ENCODE data around the gene TMOD2.

TMOD2 gene

DNA sequence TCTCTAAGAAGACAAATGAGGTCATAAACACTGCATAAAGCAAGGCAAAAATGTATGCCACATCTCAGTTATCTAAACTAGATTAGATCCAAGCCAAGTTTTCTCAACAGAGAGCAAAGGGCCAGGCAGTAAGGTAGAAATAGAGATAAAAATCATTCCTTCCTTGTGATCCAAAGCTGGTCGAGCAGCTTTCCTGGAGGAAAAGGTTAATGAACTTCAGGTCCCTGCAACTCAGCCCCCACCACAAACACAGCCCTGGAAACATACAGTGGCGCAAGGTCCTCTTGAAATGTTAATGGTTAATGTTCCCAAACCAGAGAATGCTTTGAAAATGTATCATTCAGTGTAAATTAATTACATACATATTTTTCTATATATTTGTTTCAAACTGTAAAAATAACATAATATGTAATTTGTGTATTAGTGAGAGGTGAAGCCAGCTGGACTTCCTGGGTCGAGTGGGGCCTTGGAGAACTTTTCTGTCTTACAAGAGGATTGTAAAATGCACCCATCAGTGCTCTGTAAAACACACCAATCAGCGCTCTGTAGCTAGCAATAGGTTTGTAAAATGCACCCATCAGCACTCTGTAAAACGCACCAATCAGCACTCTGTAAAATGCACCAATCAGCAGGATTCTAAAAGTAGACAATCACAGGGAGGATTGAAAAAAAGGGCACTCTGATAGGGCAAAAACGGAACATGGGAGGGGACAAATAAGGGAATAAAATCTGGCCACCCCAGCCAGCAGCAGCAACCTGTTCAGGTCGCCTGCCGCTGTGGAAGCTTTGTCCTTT, 31.0 kb upstream of the TMOD2 start:
- Histone ChIP-seq H3K27me3 (ENCODE audit: control insufficient read depth, insufficient read depth, low read length) (no peaks in the 10 kb centered on the region), H3K9me3 (ENCODE audit: control insufficient read depth, insufficient read depth, low read depth, low read length) (no peaks in the 10 kb centered on the region), H3K36me3 (ENCODE audit: control insufficient read depth, insufficient read depth, low read length) (peaks cover 2% of the 10 kb centered on the region; the same call in 1 of the 2 replicates), H3K27ac (ENCODE audit: low read depth, low read length) (no peak overlapping the region), H3K4me1 (ENCODE audit: control insufficient read depth, insufficient read depth, low read length) (peaks cover 10% of the 10 kb centered on the region), H3K4me3 (ENCODE audit: low read depth, low read length) (no peak overlapping the region), H3K9ac (ENCODE audit: low read length) (no peak overlapping the region)

DNA sequence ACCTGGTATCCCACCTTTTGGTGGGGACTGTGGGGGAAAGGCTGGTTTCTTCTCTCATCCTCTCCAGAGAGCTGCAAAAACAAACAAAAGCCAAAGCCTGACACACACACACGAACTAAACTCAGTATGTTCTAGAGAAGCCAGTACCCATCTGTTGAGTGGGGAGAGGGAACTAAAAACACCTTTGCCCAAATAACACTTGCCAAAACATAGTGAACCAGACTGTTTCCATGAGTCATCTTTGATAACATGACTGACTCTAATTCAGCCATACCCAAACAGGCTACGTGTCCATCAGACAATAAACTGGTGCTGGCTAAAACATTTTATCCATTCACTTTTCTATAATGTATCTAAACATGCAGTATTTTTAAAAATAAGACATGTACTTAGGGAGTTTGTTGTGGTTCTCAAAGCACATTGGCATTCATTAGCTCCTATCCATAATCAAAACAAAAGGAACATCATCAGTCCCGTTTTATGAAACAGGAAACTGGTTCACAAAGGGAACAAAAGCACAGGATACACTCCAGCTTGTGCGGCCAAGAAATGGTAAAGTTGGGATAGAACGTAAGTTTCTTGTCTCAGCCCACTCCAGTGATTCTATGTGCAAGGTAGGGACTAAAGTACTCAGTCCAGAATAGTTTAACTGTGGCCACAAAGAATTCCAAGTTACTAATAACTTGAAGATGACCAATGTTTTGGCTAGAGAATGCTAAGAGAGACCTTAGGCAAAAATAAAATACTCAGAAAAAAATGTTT, 30.0 kb upstream of the TMOD2 start:
- Histone ChIP-seq H3K36me3 (ENCODE audit: control insufficient read depth, insufficient read depth, low read length) (peaks cover 2% of the 10 kb centered on the region; the same call in 1 of the 2 replicates), H3K9me3 (ENCODE audit: control insufficient read depth, insufficient read depth, low read depth, low read length) (no peaks in the 10 kb centered on the region), H3K4me1 (ENCODE audit: control insufficient read depth, insufficient read depth, low read length) (peaks cover 18% of the 10 kb centered on the region), H3K27me3 (ENCODE audit: control insufficient read depth, insufficient read depth, low read length) (no peaks in the 10 kb centered on the region), H3K27ac (ENCODE audit: low read depth, low read length) (no peak overlapping the region), H3K4me3 (ENCODE audit: low read depth, low read length) (no peak overlapping the region), H3K9ac (ENCODE audit: low read length) (no peak overlapping the region)

DNA sequence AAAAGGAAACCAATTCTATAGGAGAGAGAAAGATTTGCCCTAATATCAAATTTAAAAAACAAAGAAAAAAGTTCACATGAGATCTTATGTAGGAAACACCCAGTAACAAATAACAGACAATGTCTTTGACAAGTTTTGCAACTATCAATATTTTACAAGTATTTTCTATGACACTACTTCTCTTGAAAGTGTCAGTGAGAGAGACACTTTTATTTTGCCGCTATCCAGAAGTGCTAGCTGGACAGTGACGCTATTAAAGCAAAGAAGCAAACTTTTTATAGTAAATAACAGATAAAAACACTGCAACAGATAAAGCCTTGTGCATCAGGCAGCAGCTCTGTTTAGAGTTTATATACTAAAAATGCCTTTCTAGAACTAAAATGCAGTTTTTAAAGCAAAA, 27.2 kb upstream of the TMOD2 start:
- Histone ChIP-seq H3K36me3 (ENCODE audit: control insufficient read depth, insufficient read depth, low read length) (no peaks in the 10 kb centered on the region), H3K4me3 (ENCODE audit: low read depth, low read length) (no peak overlapping the region), H3K9ac (ENCODE audit: low read length) (no peak overlapping the region), H3K9me3 (ENCODE audit: control insufficient read depth, insufficient read depth, low read depth, low read length) (no peaks in the 10 kb centered on the region), H3K4me1 (ENCODE audit: control insufficient read depth, insufficient read depth, low read length) (peaks cover 33% of the 10 kb centered on the region), H3K27ac (ENCODE audit: low read depth, low read length) (no peak overlapping the region), H3K27me3 (ENCODE audit: control insufficient read depth, insufficient read depth, low read length) (no peaks in the 10 kb centered on the region)

GRCh38 chr15:51724673-51725072, 26.7 kb upstream of the TMOD2 start:
- H3K36me3 ChIP-seq (ENCODE audit: control insufficient read depth, insufficient read depth, low read length): no peaks in the 10 kb centered on the region
- H3K9me3 ChIP-seq (ENCODE audit: control insufficient read depth, insufficient read depth, low read depth, low read length): no peaks in the 10 kb centered on the region
- H3K27ac ChIP-seq (ENCODE audit: low read depth, low read length): no peak overlapping the region
- peaks cover 33% of the 10 kb centered on the region for H3K4me1 ChIP-seq (ENCODE audit: control insufficient read depth, insufficient read depth, low read length)
- H3K9ac ChIP-seq (ENCODE audit: low read length): no peak overlapping the region
- no peak overlapping the region for H3K4me3 ChIP-seq (ENCODE audit: low read depth, low read length)
- no peaks in the 10 kb centered on the region for H3K27me3 ChIP-seq (ENCODE audit: control insufficient read depth, insufficient read depth, low read length)

DNA sequence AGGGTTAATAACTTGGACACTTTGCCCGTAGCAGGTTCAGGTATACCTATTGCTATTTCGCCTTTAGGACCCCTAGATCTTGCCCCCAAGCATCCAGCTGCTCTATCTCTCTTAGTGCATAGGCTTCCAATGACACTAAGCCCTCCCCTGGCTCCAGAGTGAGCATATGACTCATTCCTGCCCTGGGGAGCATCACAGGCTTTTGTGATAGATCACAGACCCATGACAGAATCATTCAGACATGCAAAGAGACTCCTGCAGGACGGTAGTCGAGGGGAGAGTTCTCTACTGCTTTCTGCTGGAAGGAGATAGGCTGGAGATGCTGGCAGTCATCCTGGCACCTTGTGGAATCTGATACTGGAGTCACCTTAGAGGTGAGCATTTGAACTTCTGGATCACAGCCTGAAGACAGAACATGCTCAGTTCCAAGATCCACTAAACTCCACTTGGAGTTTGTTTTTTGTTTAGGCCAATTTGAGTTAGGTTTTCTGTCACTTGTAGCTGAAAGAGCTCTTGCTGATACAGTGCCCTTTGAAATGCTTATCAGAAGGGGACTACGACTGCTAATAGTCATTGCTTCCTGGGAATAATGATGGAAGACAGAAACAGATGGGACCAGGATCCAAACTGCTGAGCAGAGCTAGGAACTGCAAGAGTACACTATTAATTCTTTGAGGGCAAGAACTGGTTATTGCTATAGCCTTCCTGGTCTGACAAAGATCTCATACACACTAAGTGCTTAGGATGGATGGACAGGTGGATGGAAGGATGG, 24.9 kb upstream of the TMOD2 start:
- peaks cover 34% of the 10 kb centered on the region for H3K4me1 ChIP-seq (ENCODE audit: control insufficient read depth, insufficient read depth, low read length)
- H3K9ac ChIP-seq (ENCODE audit: low read length): no peak overlapping the region
- H3K4me3 ChIP-seq (ENCODE audit: low read depth, low read length): peak overlapping the region; percentile 15; the same call in 1 of the 2 replicates
- H3K27ac ChIP-seq (ENCODE audit: low read depth, low read length): peak overlapping the region; percentile 42; the same call in 1 of the 2 replicates
- no peaks in the 10 kb centered on the region for H3K9me3 ChIP-seq (ENCODE audit: control insufficient read depth, insufficient read depth, low read depth, low read length)
- H3K27me3 ChIP-seq (ENCODE audit: control insufficient read depth, insufficient read depth, low read length): no peaks in the 10 kb centered on the region
- H3K36me3 ChIP-seq (ENCODE audit: control insufficient read depth, insufficient read depth, low read length): no peaks in the 10 kb centered on the region

DNA sequence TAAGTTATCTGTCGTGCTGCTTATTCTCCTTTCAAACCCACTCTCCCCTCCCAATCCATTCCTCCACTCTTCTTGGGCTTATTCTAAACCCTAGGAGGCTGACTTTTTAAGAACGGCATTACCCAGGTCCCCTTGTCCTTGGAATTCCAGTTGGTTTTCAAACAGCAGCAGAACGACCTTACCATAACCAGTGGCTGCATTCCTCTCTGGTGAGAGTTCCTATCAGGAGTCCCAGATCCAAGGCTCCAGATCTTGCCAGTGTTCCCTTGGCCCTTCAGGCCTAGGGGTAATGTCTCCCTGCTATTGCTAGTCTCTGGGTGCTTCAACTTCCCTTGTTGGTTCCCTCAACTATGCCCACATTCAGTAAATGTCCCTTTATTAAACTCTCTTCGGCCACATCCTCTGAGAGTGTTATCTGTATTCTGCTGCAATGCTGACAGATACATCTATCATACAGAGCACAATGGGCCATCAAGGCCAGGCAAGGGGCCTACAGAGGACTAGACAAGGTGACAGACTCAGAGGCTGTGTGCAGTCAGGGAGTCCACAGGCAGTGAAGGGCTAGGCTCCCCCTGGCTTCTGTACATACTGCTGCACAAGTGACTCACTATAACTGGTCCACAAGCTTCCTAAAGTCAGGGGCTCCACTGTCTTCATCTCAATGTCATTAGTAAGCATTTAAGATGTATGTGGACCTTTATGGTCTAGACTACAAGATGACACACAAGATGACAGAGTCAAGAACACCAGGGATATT, 24.1 kb upstream of the TMOD2 start:
- Histone ChIP-seq H3K9ac (ENCODE audit: low read length) (peak overlapping the region; percentile 11), H3K27me3 (ENCODE audit: control insufficient read depth, insufficient read depth, low read length) (no peaks in the 10 kb centered on the region), H3K9me3 (ENCODE audit: control insufficient read depth, insufficient read depth, low read depth, low read length) (no peaks in the 10 kb centered on the region), H3K27ac (ENCODE audit: low read depth, low read length) (peak overlapping the region; percentile 42; the same call in 1 of the 2 replicates), H3K36me3 (ENCODE audit: control insufficient read depth, insufficient read depth, low read length) (no peaks in the 10 kb centered on the region), H3K4me3 (ENCODE audit: low read depth, low read length) (peak overlapping the region; percentile 15; the same call in 1 of the 2 replicates), H3K4me1 (ENCODE audit: control insufficient read depth, insufficient read depth, low read length) (peaks cover 40% of the 10 kb centered on the region)

GRCh38 chr15:51731549-51732267, 19.7 kb upstream of the TMOD2 start:
- Histone ChIP-seq H3K27me3 (ENCODE audit: control insufficient read depth, insufficient read depth, low read length) (peaks cover 21% of the 10 kb centered on the region), H3K9ac (ENCODE audit: low read length) (no peak overlapping the region), H3K4me1 (ENCODE audit: control insufficient read depth, insufficient read depth, low read length) (peaks cover 21% of the 10 kb centered on the region), H3K36me3 (ENCODE audit: control insufficient read depth, insufficient read depth, low read length) (no peaks in the 10 kb centered on the region), H3K4me3 (ENCODE audit: low read depth, low read length) (no peak overlapping the region), H3K27ac (ENCODE audit: low read depth, low read length) (no peak overlapping the region), H3K9me3 (ENCODE audit: control insufficient read depth, insufficient read depth, low read depth, low read length) (no peaks in the 10 kb centered on the region)

DNA sequence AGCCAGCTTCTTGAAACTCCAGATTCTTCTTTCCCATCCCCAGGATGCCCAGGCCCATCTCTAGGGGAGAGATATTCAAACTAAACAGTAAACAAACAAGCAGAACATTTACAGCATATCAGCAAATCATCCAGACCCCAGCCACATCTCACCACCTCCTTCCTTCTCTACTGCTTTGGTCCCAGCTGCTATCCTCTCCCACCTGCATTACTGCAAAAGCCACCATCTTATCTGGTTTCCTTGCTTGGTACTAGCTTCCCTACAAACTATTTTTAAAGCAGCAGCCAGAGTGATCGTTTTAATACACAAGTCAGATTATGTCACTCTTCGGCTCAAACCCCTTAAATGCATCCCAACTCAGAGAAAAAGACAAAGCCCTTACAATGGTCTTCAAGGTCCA, 18.8 kb upstream of the TMOD2 start:
- Histone ChIP-seq H3K4me1 (ENCODE audit: control insufficient read depth, insufficient read depth, low read length) (peaks cover 14% of the 10 kb centered on the region), H3K9ac (ENCODE audit: low read length) (no peak overlapping the region), H3K36me3 (ENCODE audit: control insufficient read depth, insufficient read depth, low read length) (no peaks in the 10 kb centered on the region), H3K9me3 (ENCODE audit: control insufficient read depth, insufficient read depth, low read depth, low read length) (no peaks in the 10 kb centered on the region), H3K27me3 (ENCODE audit: control insufficient read depth, insufficient read depth, low read length) (peaks cover 30% of the 10 kb centered on the region), H3K27ac (ENCODE audit: low read depth, low read length) (no peak overlapping the region), H3K4me3 (ENCODE audit: low read depth, low read length) (no peak overlapping the region)

DNA sequence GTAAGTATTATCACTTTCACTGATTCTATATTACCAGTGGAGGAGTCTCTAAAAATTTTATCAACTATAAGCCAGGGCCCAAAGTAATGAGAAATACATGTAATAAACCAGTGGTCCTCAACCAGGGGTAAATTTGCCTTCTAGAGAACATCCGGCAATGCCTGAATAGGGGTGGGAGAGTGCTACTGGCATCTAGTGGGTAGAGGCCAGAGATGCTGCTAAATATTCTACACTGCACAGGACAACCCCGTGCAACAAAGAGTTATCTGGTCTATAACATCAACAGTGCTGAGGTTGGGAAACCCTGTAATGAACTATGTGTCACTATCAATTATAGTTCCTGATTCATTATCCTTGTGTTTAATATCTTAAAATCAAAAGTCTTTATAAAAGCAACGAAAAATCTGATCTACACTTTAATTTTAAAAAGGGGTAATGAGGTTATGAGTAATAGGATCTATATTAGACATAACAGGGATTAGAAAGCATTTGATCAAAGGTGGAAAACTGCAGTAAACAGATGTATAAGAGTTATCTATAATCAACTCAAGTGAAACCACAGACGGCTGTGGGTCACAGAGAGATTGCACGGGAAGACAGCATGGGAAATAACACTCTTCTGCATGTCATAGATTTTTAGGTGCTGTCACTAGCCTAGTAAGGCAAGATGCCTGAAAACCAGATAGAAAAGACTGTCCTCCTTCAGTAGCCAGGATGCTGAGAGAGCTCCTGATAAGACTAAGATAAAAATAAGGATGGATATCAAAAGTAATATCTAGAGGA, 16.0 kb upstream of the TMOD2 start:
- no peak overlapping the region for H3K27ac ChIP-seq (ENCODE audit: low read depth, low read length)
- no peak overlapping the region for H3K9ac ChIP-seq (ENCODE audit: low read length)
- H3K9me3 ChIP-seq (ENCODE audit: control insufficient read depth, insufficient read depth, low read depth, low read length): no peaks in the 10 kb centered on the region
- H3K4me3 ChIP-seq (ENCODE audit: low read depth, low read length): no peak overlapping the region
- no peaks in the 10 kb centered on the region for H3K36me3 ChIP-seq (ENCODE audit: control insufficient read depth, insufficient read depth, low read length)
- H3K4me1 ChIP-seq (ENCODE audit: control insufficient read depth, insufficient read depth, low read length): peaks cover 20% of the 10 kb centered on the region
- H3K27me3 ChIP-seq (ENCODE audit: control insufficient read depth, insufficient read depth, low read length): peaks cover 51% of the 10 kb centered on the region

Data from HUES6 (cell line).